Activated CD4-positive, alpha-beta memory T cell treated with anti-CD3 and anti-CD28 coated beads, Interleukin-2, amount 10 ng/mL, durations not matched to agents 7 days and 5 days (primary cell): ENCODE data around the gene METTL6. TPM values are rescaled to one million over a fixed set of nuclear protein-coding genes. Genes with fewer than 3 reads are reported as not detected.
A peak's percentile ranks its signal among the peaks of the same experiment; 100 is the strongest.

Source experiments
- CTCF ChIA-PET: fragments of 350-600 bp; sonication (Branson Sonifier 250); formaldehyde crosslinking; loops from one replicate; lab custom pipeline; 2021; ENCODE audit warnings: antibody characterized with exemption, inconsistent platforms; lab: Charles Lee
- POLR2A ChIA-PET: fragments of 350-600 bp; sonication (Branson Sonifier 250); formaldehyde crosslinking; loops from one replicate; lab custom pipeline; 2021; ENCODE audit warnings: antibody characterized with exemption; lab: Charles Lee
- DNase-seq: peaks from one replicate; pipeline ENCODE4 v3.0.0-alpha.2; 2020
- H3K27ac Mint-ChIP-seq: one replicate; pipeline ENCODE4 v1.8.0; 2021; ENCODE audit warnings: mild to moderate bottlenecking, mixed read lengths
- H3K27me3 Mint-ChIP-seq: one replicate; pipeline ENCODE4 v1.8.0; 2021; ENCODE audit warnings: mixed read lengths
- H3K36me3 Mint-ChIP-seq: one replicate; pipeline ENCODE4 v1.8.0; 2021; ENCODE audit warnings: low read depth, mixed read lengths
- H3K4me1 Mint-ChIP-seq: one replicate; pipeline ENCODE4 v1.8.0; 2021; ENCODE audit warnings: mixed read lengths
- H3K4me3 Mint-ChIP-seq: one replicate; pipeline ENCODE4 v1.8.0; 2021; ENCODE audit warnings: mild to moderate bottlenecking, mixed read lengths
- H3K9me3 Mint-ChIP-seq: one replicate; pipeline ENCODE4 v1.8.0; 2021; ENCODE audit warnings: mixed read lengths
- total RNA-seq, 2 experiments: library from RNA; stranded (reverse); gene quantifications; one replicate each; pipeline ENCODE4 v1.2.3, GENCODE V29; 2021

The METTL6 gene
- total RNA-seq, 2 experiments from 2014 or later, result 16.1 TPM

DNA sequence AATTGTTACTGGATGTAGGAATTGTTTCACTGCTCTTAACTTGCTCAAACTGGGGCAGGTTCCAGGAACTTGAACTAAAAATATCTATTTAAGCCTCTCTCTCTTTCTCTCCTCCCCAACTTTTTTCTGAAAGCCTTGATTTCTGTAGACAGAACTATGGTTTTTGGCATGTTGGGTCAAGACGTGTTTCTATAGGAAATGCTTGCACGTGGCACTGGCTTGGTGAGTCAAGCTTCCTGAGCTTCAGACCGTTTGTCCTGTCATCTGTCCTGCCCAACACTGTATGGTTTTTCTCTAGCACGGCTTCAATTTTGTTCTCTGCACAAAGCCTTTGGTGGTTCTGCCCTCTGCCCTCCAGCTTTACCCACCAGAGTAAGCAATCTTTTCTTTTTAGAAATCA lies 13.5 kb upstream of the METTL6 start:
- ChIA-PET CTCF (no interaction called here), POLR2A (no interaction called here)
- no peak for DNase-seq
- H3K4me3 Mint-ChIP-seq, result no peak overlapping the region
- H3K36me3 Mint-ChIP-seq, result peaks cover 84% of the 10 kb centered on the region
- H3K27me3 Mint-ChIP-seq, result no peaks in the 10 kb centered on the region
- peaks cover 23% of the 10 kb centered on the region for H3K4me1 Mint-ChIP-seq
- H3K9me3 Mint-ChIP-seq, result no peaks in the 10 kb centered on the region
- H3K27ac Mint-ChIP-seq, result peak overlapping the region; percentile 1

- no peaks in the 10 kb centered on the region for H3K27me3 Mint-ChIP-seq
- CTCF ChIA-PET, result no interaction called here
- no peak for DNase-seq
- H3K4me1 Mint-ChIP-seq, result peaks cover 24% of the 10 kb centered on the region
- peaks cover 93% of the 10 kb centered on the region for H3K36me3 Mint-ChIP-seq
- no peak overlapping the region for H3K27ac Mint-ChIP-seq
- no peak overlapping the region for H3K4me3 Mint-ChIP-seq
- POLR2A ChIA-PET, result no interaction called here
- H3K9me3 Mint-ChIP-seq, result no peaks in the 10 kb centered on the region
Observed at GRCh38 chr3:15439476-15439875, 12.1 kb upstream of the METTL6 start.

DNA sequence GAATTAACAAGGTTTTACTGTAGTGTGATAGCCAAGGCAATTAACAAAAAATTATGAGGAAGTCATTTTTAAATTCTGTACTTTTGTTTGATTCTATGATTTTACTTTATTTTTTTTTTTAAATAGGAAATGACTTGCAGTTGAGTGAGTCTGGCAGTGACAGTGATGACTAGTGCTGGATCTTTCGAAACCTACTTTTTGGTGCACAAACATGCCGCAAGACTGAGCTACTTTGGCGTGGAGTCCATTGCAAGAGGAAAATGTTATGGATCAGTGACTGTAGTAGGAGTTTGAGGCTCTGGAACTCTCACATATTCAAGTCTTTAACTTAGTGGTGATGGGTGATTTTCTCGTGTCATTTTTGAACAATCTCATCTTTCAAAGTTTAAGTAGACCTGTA lies 11.6 kb upstream of the METTL6 start:
- no peaks in the 10 kb centered on the region for H3K27me3 Mint-ChIP-seq
- no peak overlapping the region for H3K27ac Mint-ChIP-seq
- POLR2A ChIA-PET, result no interaction called here
- peaks cover 24% of the 10 kb centered on the region for H3K4me1 Mint-ChIP-seq
- CTCF ChIA-PET, result no interaction called here
- no peak for DNase-seq
- peaks cover 93% of the 10 kb centered on the region for H3K36me3 Mint-ChIP-seq
- H3K4me3 Mint-ChIP-seq, result no peak overlapping the region
- no peaks in the 10 kb centered on the region for H3K9me3 Mint-ChIP-seq

GRCh38 chr3:15436246-15436645 lies 8.9 kb upstream of the METTL6 start:
- H3K27ac Mint-ChIP-seq, result no peak overlapping the region
- CTCF ChIA-PET, result no interaction called here
- POLR2A ChIA-PET, result no interaction called here
- no peaks in the 10 kb centered on the region for H3K27me3 Mint-ChIP-seq
- DNase-seq, result no peak
- H3K9me3 Mint-ChIP-seq, result no peaks in the 10 kb centered on the region
- H3K4me3 Mint-ChIP-seq, result no peak overlapping the region
- H3K4me1 Mint-ChIP-seq, result peaks cover 34% of the 10 kb centered on the region
- H3K36me3 Mint-ChIP-seq, result peaks cover 87% of the 10 kb centered on the region

DNA sequence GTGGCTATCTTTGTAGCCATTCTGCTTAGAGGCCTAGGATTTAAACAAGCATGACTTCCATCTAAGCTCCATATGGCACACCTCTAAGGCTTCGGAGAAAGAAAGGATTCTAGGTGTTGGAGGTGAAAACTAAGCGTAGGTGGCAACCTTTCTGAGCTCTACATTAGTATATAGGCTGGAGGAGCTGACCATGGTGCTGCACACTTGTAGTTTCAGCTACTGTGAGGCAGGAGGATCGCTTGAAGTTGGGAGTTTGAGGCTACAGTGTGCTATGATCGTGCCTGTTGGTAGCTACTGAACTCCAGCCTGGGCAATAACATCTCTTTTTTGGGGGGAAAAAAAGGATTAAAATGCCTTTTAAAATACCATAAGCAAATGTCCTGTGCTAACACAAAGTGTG lies 7.4 kb upstream of the METTL6 start:
- no peaks in the 10 kb centered on the region for H3K9me3 Mint-ChIP-seq
- no peak for DNase-seq
- CTCF ChIA-PET, result interaction anchor here (1.9 kb wide), 1 partner anchor 30 kb away, joined by 5 read pairs; no protein-coding TSS in a partner anchor
- H3K27me3 Mint-ChIP-seq, result no peaks in the 10 kb centered on the region
- H3K36me3 Mint-ChIP-seq, result peaks cover 83% of the 10 kb centered on the region
- H3K4me1 Mint-ChIP-seq, result peaks cover 34% of the 10 kb centered on the region
- no peak overlapping the region for H3K4me3 Mint-ChIP-seq
- H3K27ac Mint-ChIP-seq, result no peak overlapping the region
- POLR2A ChIA-PET, result interaction anchor here (1.1 to 1.2 kb wide), 3 partner anchors 14 to 123 kb away, joined by 3 to 4 read pairs (median 4); no protein-coding TSS in a partner anchor

GRCh38 chr3:15433531-15433930 lies 6.2 kb upstream of the METTL6 start:
- DNase-seq, result no peak
- ChIA-PET POLR2A (interaction anchor here (1.2 kb wide), 1 partner anchor 125 kb away, joined by 4 read pairs; no protein-coding TSS in a partner anchor), CTCF (interaction anchor here (1.9 kb wide), 1 partner anchor 28 kb away, joined by 5 read pairs; no protein-coding TSS in a partner anchor)
- Mint-ChIP-seq H3K9me3 (no peaks in the 10 kb centered on the region), H3K4me1 (peaks cover 37% of the 10 kb centered on the region), H3K36me3 (peaks cover 76% of the 10 kb centered on the region), H3K27me3 (no peaks in the 10 kb centered on the region), H3K4me3 (no peak overlapping the region), H3K27ac (no peak overlapping the region)

- CTCF ChIA-PET, result interaction anchor here (0.5 to 1.8 kb wide), 4 partner anchors 86 to 164 kb away, joined by 4 to 7 read pairs (median 5); no protein-coding TSS in a partner anchor
- Mint-ChIP-seq H3K4me1 (peaks cover 46% of the 10 kb centered on the region), H3K27ac (no peak overlapping the region), H3K27me3 (no peaks in the 10 kb centered on the region), H3K36me3 (peaks cover 75% of the 10 kb centered on the region), H3K9me3 (no peaks in the 10 kb centered on the region), H3K4me3 (no peak overlapping the region)
- no peak for DNase-seq
- POLR2A ChIA-PET, result interaction anchor here (1.0 kb wide), 2 partner anchors 25 to 226 kb away, joined by 3 read pairs; partner anchors contain the start of gene CAPN7
Observed at GRCh38 chr3:15431256-15431837, 4.0 kb upstream of the METTL6 start.

DNA sequence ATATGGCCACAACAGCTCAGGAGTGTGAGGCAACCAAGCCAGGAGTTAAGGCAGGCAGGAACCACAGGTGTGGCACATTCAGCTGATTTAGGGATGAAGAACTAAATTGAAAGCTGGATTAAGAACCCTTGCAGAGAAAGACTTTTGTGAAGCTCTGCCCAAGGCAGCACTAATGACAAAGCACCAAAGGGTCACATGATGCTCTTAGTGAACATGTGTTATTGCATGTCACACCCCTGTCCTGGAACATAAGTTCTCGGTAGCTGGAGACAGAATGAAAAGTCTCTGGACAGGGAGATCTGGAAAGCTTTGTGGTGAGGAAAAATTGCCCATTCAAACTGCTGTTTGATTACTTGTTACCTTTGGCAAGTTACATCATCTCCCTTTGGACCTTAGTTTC lies 3.3 kb upstream of the METTL6 start:
- Mint-ChIP-seq H3K4me1 (peaks cover 54% of the 10 kb centered on the region), H3K27me3 (no peaks in the 10 kb centered on the region), H3K36me3 (peaks cover 77% of the 10 kb centered on the region), H3K9me3 (no peaks in the 10 kb centered on the region), H3K4me3 (no peak overlapping the region), H3K27ac (no peak overlapping the region)
- POLR2A ChIA-PET, result interaction anchor here (1.0 kb wide), 2 partner anchors 24 to 225 kb away, joined by 3 read pairs; partner anchors contain the start of gene CAPN7
- DNase-seq, result no peak
- CTCF ChIA-PET, result interaction anchor here (0.5 to 1.8 kb wide), 8 partner anchors 78 to 163 kb away, joined by 3 to 7 read pairs (median 4); no protein-coding TSS in a partner anchor

- H3K4me1 Mint-ChIP-seq, result peaks cover 60% of the 10 kb centered on the region
- peak overlapping the region; percentile 90 for H3K27ac Mint-ChIP-seq
- POLR2A ChIA-PET, result interaction anchor here (0.8 to 0.9 kb wide), 2 partner anchors 107 to 172 kb away, joined by 3 read pairs; no protein-coding TSS in a partner anchor
- H3K9me3 Mint-ChIP-seq, result no peaks in the 10 kb centered on the region
- no peak for DNase-seq
- H3K27me3 Mint-ChIP-seq, result no peaks in the 10 kb centered on the region
- H3K36me3 Mint-ChIP-seq, result peaks cover 73% of the 10 kb centered on the region
- H3K4me3 Mint-ChIP-seq, result peak overlapping the region; percentile 94
- CTCF ChIA-PET, result interaction anchor here (1.3 to 1.5 kb wide), 2 partner anchors 126 to 128 kb away, joined by 4 to 7 read pairs; no protein-coding TSS in a partner anchor
Observed at GRCh38 chr3:15429080-15429479, 1.7 kb upstream of the METTL6 start.

DNA sequence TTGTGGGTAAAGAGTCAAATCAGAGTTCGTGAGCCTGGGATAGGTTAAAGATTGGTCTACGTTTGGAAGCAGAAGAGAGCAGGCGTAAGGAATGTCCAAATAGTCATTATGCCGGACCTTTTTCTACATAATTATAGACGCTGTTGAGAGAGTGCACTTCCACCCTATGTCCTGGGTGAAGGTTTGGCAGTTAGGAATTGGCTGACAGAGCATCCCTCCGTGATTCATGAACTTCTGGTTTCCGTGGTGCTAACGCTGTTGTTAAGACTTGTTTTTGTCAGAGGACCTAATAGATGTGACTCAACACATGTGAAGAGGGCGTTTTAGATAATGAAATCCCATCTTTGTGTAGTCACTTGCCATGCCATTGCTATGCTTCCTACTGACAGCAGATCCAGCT lies 1.2 kb upstream of the METTL6 start:
- Mint-ChIP-seq H3K4me3 (peak overlapping the region; percentile 94), H3K36me3 (peaks cover 70% of the 10 kb centered on the region), H3K9me3 (no peaks in the 10 kb centered on the region), H3K27ac (peak overlapping the region; percentile 90), H3K27me3 (no peaks in the 10 kb centered on the region), H3K4me1 (peaks cover 60% of the 10 kb centered on the region)
- ChIA-PET CTCF (interaction anchor here (1.3 kb wide), 1 partner anchor 128 kb away, joined by 7 read pairs; no protein-coding TSS in a partner anchor), POLR2A (interaction anchor here (0.9 kb wide), 1 partner anchor 108 kb away, joined by 3 read pairs; no protein-coding TSS in a partner anchor)
- peak; percentile 35 for DNase-seq

- no peaks in the 10 kb centered on the region for H3K27me3 Mint-ChIP-seq
- ChIA-PET CTCF (interaction anchor here (1.0 kb wide), 1 partner anchor 129 kb away, joined by 4 read pairs; no protein-coding TSS in a partner anchor), POLR2A (no interaction called here)
- peak overlapping the region; percentile 94 for H3K4me3 Mint-ChIP-seq
- H3K27ac Mint-ChIP-seq, result peak overlapping the region; percentile 90
- DNase-seq, result no peak
- no peaks in the 10 kb centered on the region for H3K9me3 Mint-ChIP-seq
- peaks cover 57% of the 10 kb centered on the region for H3K4me1 Mint-ChIP-seq
- H3K36me3 Mint-ChIP-seq, result peaks cover 66% of the 10 kb centered on the region
Observed at GRCh38 chr3:15427981-15428380, 637 bp upstream of the METTL6 start.

DNA sequence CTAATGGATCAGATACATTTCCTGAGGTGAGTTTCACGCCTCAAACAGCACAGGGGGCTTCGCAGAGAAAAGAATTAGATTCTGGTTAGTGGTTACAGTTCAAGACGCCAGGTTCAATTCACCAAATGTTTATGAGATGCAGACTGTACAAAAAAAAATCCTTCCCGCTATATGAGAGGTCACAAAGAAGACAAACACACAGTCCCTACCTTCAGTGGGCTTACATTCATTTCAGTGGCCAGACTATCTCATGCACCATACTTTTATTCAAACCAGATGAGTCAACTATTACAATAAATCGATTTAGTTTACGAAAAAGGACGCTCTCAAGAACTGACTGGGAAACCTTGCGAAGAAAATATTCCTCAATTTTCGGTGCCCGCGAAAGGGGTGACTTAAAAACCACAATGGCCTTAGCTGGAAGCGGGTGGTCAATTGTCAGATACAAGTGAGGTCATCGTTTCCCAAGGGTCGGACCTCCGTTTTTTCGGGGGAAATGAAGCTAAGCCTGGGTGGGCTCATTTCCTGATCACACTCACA lies 695 bp downstream of the METTL6 start:
- CTCF ChIA-PET, result interaction anchor here (0.7 to 2.1 kb wide), 3 partner anchors 21 to 159 kb away, joined by 4 to 6 read pairs (median 5); no protein-coding TSS in a partner anchor
- POLR2A ChIA-PET, result interaction anchor here (0.6 kb wide), 1 partner anchor 130 kb away, joined by 3 read pairs; no protein-coding TSS in a partner anchor
- Mint-ChIP-seq H3K4me1 (peaks cover 53% of the 10 kb centered on the region), H3K9me3 (no peaks in the 10 kb centered on the region), H3K27me3 (no peaks in the 10 kb centered on the region), H3K27ac (peak overlapping the region; percentile 90), H3K36me3 (peaks cover 63% of the 10 kb centered on the region), H3K4me3 (peak overlapping the region; percentile 94)
- DNase-seq, result no peak

GRCh38 chr3:15420871-15421270 lies 6.5 kb downstream of the METTL6 start:
- H3K27ac Mint-ChIP-seq, result no peak overlapping the region
- H3K9me3 Mint-ChIP-seq, result no peaks in the 10 kb centered on the region
- CTCF ChIA-PET, result no interaction called here

More at GRCh38 chr3:15420871-15421270, 6.5 kb downstream of the METTL6 start:
- peaks cover 39% of the 10 kb centered on the region for H3K36me3 Mint-ChIP-seq
- H3K4me1 Mint-ChIP-seq, result peaks cover 17% of the 10 kb centered on the region
- no peaks in the 10 kb centered on the region for H3K27me3 Mint-ChIP-seq
- no peak for DNase-seq
- POLR2A ChIA-PET, result no interaction called here
- H3K4me3 Mint-ChIP-seq, result no peak overlapping the region
